Esophagus muscularis mucosa (tissue), 4 donors: ENCODE results near the gene PNMA5. TPM values are rescaled to one million over a fixed set of nuclear protein-coding genes. Genes with fewer than 3 reads are reported as not detected.
"Not testable (repeated sequence)": the region's sequence is repeated elsewhere in the genome, so short reads cannot be mapped to it uniquely, and the experiment has no call there.

Experiments
- DNase-seq: peaks from one replicate; pipeline ENCODE4 v3.0.0-alpha.2; 2017; ENCODE audit errors: extremely low spot score
- H3K27ac ChIP-seq, 4 donors: fragments of 200-600 bp; sonication (generic); replicated peaks in 1 of 4; 1 replicate in 3 of 4; 2 replicates in 1 of 4; pipeline ENCODE4 v1.5.1; 2016 to 2019; ENCODE audit warnings: mild to moderate bottlenecking in 1 of 4
- H3K27me3 ChIP-seq, 4 donors: fragments of 200-600 bp; sonication (generic); one replicate each; pipeline versions ENCODE4 v1.5.1 to v1.6.0; 2016 to 2019
- H3K36me3 ChIP-seq, 4 donors: fragments of 200-600 bp; sonication (generic); one replicate each; pipeline ENCODE4 v1.5.1; 2016 to 2019
- H3K4me1 ChIP-seq, 4 donors: fragments of 200-600 bp; sonication (generic); one replicate each; pipeline ENCODE4 v1.5.1; 2016 to 2019
- H3K4me3 ChIP-seq, 4 donors: fragments of 200-600 bp; sonication (generic); 1 replicate in 2 of 4; 2 replicates in 2 of 4; pipeline ENCODE4 v1.5.1; 2016 to 2019; ENCODE audit warnings: mild to moderate bottlenecking in 4 of 4, moderate library complexity in 1 of 4
- H3K9me3 ChIP-seq, 4 donors: fragments of 200-600 bp; sonication (generic); 1 replicate in 3 of 4; 2 replicates in 1 of 4; pipeline ENCODE4 v1.5.1; 2016 to 2019
- CTCF ChIP-seq, 3 experiments: fragments of 200-600 bp in 2 of 3; fragments of 450-650 bp in 1 of 3; sonication (generic) in 2 of 3; IDR thresholded peaks; one replicate each; pipeline ENCODE4 v1.5.1; 2017 to 2019; ENCODE audit warnings: antibody characterized with exemption in 3 of 3, mild to moderate bottlenecking in 2 of 3, moderate library complexity in 1 of 3
- EP300 ChIP-seq: sonication (generic); formaldehyde crosslinking; IDR thresholded peaks from one replicate; pipeline ENCODE4 v1.6.1; 2017; ENCODE audit warnings: antibody characterized with exemption
- POLR2A ChIP-seq: fragments of 450-650 bp; IDR thresholded peaks from one replicate; pipeline ENCODE4 v1.6.1; 2017; ENCODE audit warnings: antibody characterized with exemption, moderate library complexity, mild to moderate bottlenecking, low read depth
- POLR2AphosphoS5 ChIP-seq, 2 donors: sonication (generic); formaldehyde crosslinking; IDR thresholded peaks; one replicate each; pipeline ENCODE4 v1.6.1; 2017; ENCODE audit warnings: antibody characterized with exemption in 2 of 2
- WGBS: methylation state at CpG from one replicate; pipeline ENCODE4 v1.1.5; 2018; 5-methylcytosine and 5-hydroxymethylcytosine counted together
- intact Hi-C: fragments of 100-400 bp; cut with DNase I; formaldehyde crosslinking; loops from one replicate; pipeline ENCODE4 v1.15.1; 2023
- total RNA-seq, 4 donors: library from RNA; depleted of rRNA; stranded (reverse); fragments of >200 nt; gene quantifications; one replicate each; pipeline versions ENCODE4 v1.1.0 to v1.2.1, GENCODE V29; 2016

PNMA5 gene
- total RNA-seq, 4 donors from 2014 or later, result not detected

GRCh38 chrX:153029162-153029561, 35.2 kb upstream of the PNMA5 start:
- no peak for DNase-seq
- no peaks in the 10 kb centered on the region for H3K36me3 ChIP-seq
- no peaks in the 10 kb centered on the region for H3K9me3 ChIP-seq
- intact Hi-C loops, result no loop called here
- WGBS, result 67% methylated on average over 2 of the region's 2 CpGs
- no peak overlapping the region for H3K4me3 ChIP-seq
- H3K27me3 ChIP-seq, result no peaks in the 10 kb centered on the region
- no peak overlapping the region for H3K27ac ChIP-seq
- peaks cover 0 to 7% (median 5%) of the 10 kb centered on the region in 4 donors for H3K4me1 ChIP-seq
- TF ChIP-seq POLR2AphosphoS5 (IDR thresholded peaks at IDR 0.05), result no peak
- TF ChIP-seq EP300, result no peak
- TF ChIP-seq POLR2A, result no peak
- TF ChIP-seq CTCF (IDR thresholded peaks at IDR 0.05), result no peak

GRCh38 chrX:153028487-153028886, 34.6 kb upstream of the PNMA5 start:
- intact Hi-C loops, result not testable (repeated sequence)
- WGBS, result 65% methylated on average over 4 of the region's 11 CpGs

GRCh38 chrX:153026501-153026900, 32.6 kb upstream of the PNMA5 start:
- H3K9me3 ChIP-seq, H3K27ac ChIP-seq, H3K4me3 ChIP-seq, DNase-seq, H3K36me3 ChIP-seq, H3K27me3 ChIP-seq, intact Hi-C loops, H3K4me1 ChIP-seq: not testable (repeated sequence)
- WGBS, result 65% methylated on average over 2 of the region's 2 CpGs

More at GRCh38 chrX:153028487-153028886, 34.6 kb upstream of the PNMA5 start:
- H3K27ac ChIP-seq, H3K4me3 ChIP-seq, H3K9me3 ChIP-seq, H3K27me3 ChIP-seq, DNase-seq, H3K36me3 ChIP-seq, H3K4me1 ChIP-seq: not testable (repeated sequence)

- DNase-seq, result no peak
- peaks cover 0 to 5% (median 0%) of the 10 kb centered on the region in 4 donors for H3K27me3 ChIP-seq
- H3K36me3 ChIP-seq, result no peaks in the 10 kb centered on the region
- no peak overlapping the region for H3K4me3 ChIP-seq
- no peak overlapping the region for H3K27ac ChIP-seq
- no peaks in the 10 kb centered on the region for H3K4me1 ChIP-seq
- peaks cover 0 to 3% (median 0%) of the 10 kb centered on the region in 4 donors for H3K9me3 ChIP-seq
- 55% methylated on average over 3 of the region's 3 CpGs for WGBS
- intact Hi-C loops, result no loop called here
- no peak for TF ChIP-seq CTCF (IDR thresholded peaks at IDR 0.05)
- TF ChIP-seq POLR2AphosphoS5 (IDR thresholded peaks at IDR 0.05), result no peak
- TF ChIP-seq POLR2A, result no peak
- TF ChIP-seq EP300, result no peak
Measured at GRCh38 chrX:153019166-153019565, 25.2 kb upstream of the PNMA5 start.

GRCh38 chrX:153017174-153017573, 23.3 kb upstream of the PNMA5 start:
- H3K27me3 ChIP-seq, DNase-seq, H3K4me1 ChIP-seq, H3K36me3 ChIP-seq, H3K9me3 ChIP-seq, intact Hi-C loops, H3K27ac ChIP-seq, H3K4me3 ChIP-seq: not testable (repeated sequence)
- WGBS, result 52% methylated on average over 2 of the region's 2 CpGs

GRCh38 chrX:153004780-153005179, 10.9 kb upstream of the PNMA5 start:
- H3K27ac ChIP-seq, result no peak overlapping the region
- H3K4me3 ChIP-seq, result no peak overlapping the region
- no peaks in the 10 kb centered on the region for H3K36me3 ChIP-seq
- H3K27me3 ChIP-seq, result no peaks in the 10 kb centered on the region
- WGBS, result 71% methylated on average over 1 of the region's 1 CpG
- intact Hi-C loops, result no loop called here
- H3K9me3 ChIP-seq, result no peaks in the 10 kb centered on the region
- H3K4me1 ChIP-seq, result no peaks in the 10 kb centered on the region
- peak; percentile 37 for DNase-seq
- TF ChIP-seq POLR2A (no peak), CTCF (IDR thresholded peaks at IDR 0.05) (no peak), EP300 (no peak), POLR2AphosphoS5 (IDR thresholded peaks at IDR 0.05) (no peak)
